ENCODE results near the gene CA10.

- TF ChIP-seq CTCF (IDR thresholded peaks at IDR 0.05) (no peak), POLR2A (IDR thresholded peaks at IDR 0.05) (no peak)
These were observed 269.7 kb downstream of the CA10 start for GRCh38 chr17:51888816-51889215.
